Rectal smooth muscle tissue (tissue), 1 donor: ENCODE results near the gene GLIPR1L2.
A peak's percentile ranks its signal among the peaks of the same experiment; 100 is the strongest.

Source experiments
- H3K27ac ChIP-seq: one replicate; pipeline ENCODE4 v1.7.0; 2013; ENCODE audit warnings: low read depth, low read length, inconsistent platforms
- H3K27me3 ChIP-seq: one replicate; pipeline ENCODE4 v1.7.0; 2013; ENCODE audit warnings: low read length; ENCODE audit not compliant: control insufficient read depth, insufficient read depth
- H3K36me3 ChIP-seq: one replicate; pipeline ENCODE4 v1.7.0; 2013; ENCODE audit warnings: low read length; ENCODE audit not compliant: control insufficient read depth, insufficient read depth
- H3K4me1 ChIP-seq: one replicate; pipeline ENCODE4 v1.7.0; 2013; ENCODE audit warnings: low read length; ENCODE audit not compliant: control insufficient read depth, insufficient read depth
- H3K4me3 ChIP-seq: one replicate; pipeline ENCODE4 v1.7.0; 2013; ENCODE audit warnings: low read length
- H3K9ac ChIP-seq: one replicate; pipeline ENCODE4 v1.7.0; 2013; ENCODE audit warnings: low read length

The GLIPR1L2 gene

GRCh38 chr12:75389061-75389460, 1.8 kb upstream of the GLIPR1L2 start:
- Histone ChIP-seq H3K27me3 (no peaks in the 10 kb centered on the region), H3K36me3 (no peaks in the 10 kb centered on the region), H3K27ac (peak overlapping the region; percentile 68), H3K9ac (no peak overlapping the region), H3K4me3 (no peak overlapping the region), H3K4me1 (no peaks in the 10 kb centered on the region)

GRCh38 chr12:75389706-75390105, 1.2 kb upstream of the GLIPR1L2 start:
- Histone ChIP-seq H3K9ac (no peak overlapping the region), H3K4me3 (peak overlapping the region; percentile 45), H3K27me3 (no peaks in the 10 kb centered on the region), H3K4me1 (no peaks in the 10 kb centered on the region), H3K27ac (peak overlapping the region; percentile 68), H3K36me3 (no peaks in the 10 kb centered on the region)

GRCh38 chr12:75390156-75390898, 562 bp upstream of the GLIPR1L2 start:
- Histone ChIP-seq H3K9ac (no peak overlapping the region), H3K36me3 (no peaks in the 10 kb centered on the region), H3K27me3 (no peaks in the 10 kb centered on the region), H3K27ac (peak overlapping the region; percentile 68), H3K4me3 (peak overlapping the region; percentile 76), H3K4me1 (no peaks in the 10 kb centered on the region)

- Histone ChIP-seq H3K9ac (no peak overlapping the region), H3K27me3 (no peaks in the 10 kb centered on the region), H3K36me3 (no peaks in the 10 kb centered on the region), H3K4me3 (no peak overlapping the region), H3K27ac (no peak overlapping the region), H3K4me1 (no peaks in the 10 kb centered on the region)
Measured at GRCh38 chr12:75404231-75404630, 13.3 kb downstream of the GLIPR1L2 start.

- H3K4me3 ChIP-seq = no peak overlapping the region
- no peaks in the 10 kb centered on the region for H3K4me1 ChIP-seq
- no peak overlapping the region for H3K9ac ChIP-seq
- H3K27me3 ChIP-seq = no peaks in the 10 kb centered on the region
- no peak overlapping the region for H3K27ac ChIP-seq
- H3K36me3 ChIP-seq = no peaks in the 10 kb centered on the region
Measured at GRCh38 chr12:75407683-75408082, 16.8 kb downstream of the GLIPR1L2 start.

GRCh38 chr12:75409830-75410229, 18.9 kb downstream of the GLIPR1L2 start:
- H3K27ac ChIP-seq = no peak overlapping the region
- no peaks in the 10 kb centered on the region for H3K4me1 ChIP-seq
- H3K9ac ChIP-seq = no peak overlapping the region
- H3K27me3 ChIP-seq = no peaks in the 10 kb centered on the region
- no peak overlapping the region for H3K4me3 ChIP-seq
- H3K36me3 ChIP-seq = no peaks in the 10 kb centered on the region

- Histone ChIP-seq H3K27ac (no peak overlapping the region), H3K27me3 (no peaks in the 10 kb centered on the region), H3K4me1 (no peaks in the 10 kb centered on the region)
Measured at GRCh38 chr12:75414671-75415070, 23.8 kb downstream of the GLIPR1L2 start.

GRCh38 chr12:75419841-75420240, 29.0 kb downstream of the GLIPR1L2 start:
- no peaks in the 10 kb centered on the region for H3K36me3 ChIP-seq
- no peaks in the 10 kb centered on the region for H3K27me3 ChIP-seq
- H3K27ac ChIP-seq = no peak overlapping the region
- H3K9ac ChIP-seq = no peak overlapping the region
- no peak overlapping the region for H3K4me3 ChIP-seq
- H3K4me1 ChIP-seq = no peaks in the 10 kb centered on the region

More at GRCh38 chr12:75414671-75415070, 23.8 kb downstream of the GLIPR1L2 start:
- no peaks in the 10 kb centered on the region for H3K36me3 ChIP-seq
- H3K9ac ChIP-seq = no peak overlapping the region
- H3K4me3 ChIP-seq = no peak overlapping the region

GRCh38 chr12:75427491-75427890, 36.6 kb downstream of the GLIPR1L2 start:
- Histone ChIP-seq H3K9ac (no peak overlapping the region), H3K27ac (no peak overlapping the region), H3K27me3 (no peaks in the 10 kb centered on the region), H3K4me1 (no peaks in the 10 kb centered on the region), H3K36me3 (no peaks in the 10 kb centered on the region), H3K4me3 (no peak overlapping the region)

GRCh38 chr12:75428767-75429166, 37.9 kb downstream of the GLIPR1L2 start:
- H3K4me1 ChIP-seq = no peaks in the 10 kb centered on the region
- H3K27me3 ChIP-seq = no peaks in the 10 kb centered on the region
- no peak overlapping the region for H3K9ac ChIP-seq
- no peaks in the 10 kb centered on the region for H3K36me3 ChIP-seq
- no peak overlapping the region for H3K27ac ChIP-seq
- no peak overlapping the region for H3K4me3 ChIP-seq

- Histone ChIP-seq H3K9ac (no peak overlapping the region), H3K4me3 (no peak overlapping the region), H3K27me3 (no peaks in the 10 kb centered on the region), H3K4me1 (no peaks in the 10 kb centered on the region), H3K27ac (no peak overlapping the region), H3K36me3 (no peaks in the 10 kb centered on the region)
Measured at GRCh38 chr12:75432924-75433323, 42.0 kb downstream of the GLIPR1L2 start.

- Histone ChIP-seq H3K36me3 (no peaks in the 10 kb centered on the region), H3K27me3 (no peaks in the 10 kb centered on the region)
Measured at GRCh38 chr12:75437564-75437963, 46.7 kb downstream of the GLIPR1L2 start.

GRCh38 chr12:75438059-75438754, 47.3 kb downstream of the GLIPR1L2 start:
- no peak overlapping the region for H3K4me3 ChIP-seq
- H3K4me1 ChIP-seq = no peaks in the 10 kb centered on the region
- H3K27me3 ChIP-seq = no peaks in the 10 kb centered on the region
- no peak overlapping the region for H3K27ac ChIP-seq
- no peaks in the 10 kb centered on the region for H3K36me3 ChIP-seq
- H3K9ac ChIP-seq = no peak overlapping the region

More at GRCh38 chr12:75437564-75437963, 46.7 kb downstream of the GLIPR1L2 start:
- no peak overlapping the region for H3K9ac ChIP-seq
- H3K4me1 ChIP-seq = no peaks in the 10 kb centered on the region
- H3K27ac ChIP-seq = no peak overlapping the region
- no peak overlapping the region for H3K4me3 ChIP-seq
